GM04504 (cell line): Measurements from ENCODE around the gene NTRK3.
A peak's percentile ranks its signal among the peaks of the same experiment; 100 is the strongest.

Source experiments
- DNase-seq: peaks from one replicate; pipeline ENCODE4 v3.0.0-alpha.2; 2012; ENCODE audit warnings: low read depth

Gene NTRK3

GRCh38 chr15:87981969-87982368, 274.6 kb downstream of the NTRK3 start:
- DNase-seq, result no peak

DNA sequence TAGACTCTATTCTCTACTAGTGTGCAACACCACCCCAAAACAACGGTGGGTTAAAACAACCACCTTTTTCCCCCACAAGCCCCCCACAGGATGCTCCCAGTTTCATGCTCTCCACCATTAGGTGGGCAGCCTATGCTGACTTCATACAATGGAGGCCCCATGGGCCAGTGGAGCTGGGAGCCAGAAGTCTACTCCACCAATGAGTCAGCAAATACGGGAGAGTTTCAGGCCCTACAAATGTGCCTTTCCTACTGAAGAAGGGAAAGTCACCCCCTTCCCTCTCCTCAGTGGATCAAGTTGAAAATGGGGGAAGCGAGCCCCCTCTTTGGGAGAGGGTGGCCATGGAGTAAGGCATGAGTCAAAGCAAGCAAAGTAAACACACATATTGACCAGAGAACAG, 278.6 kb downstream of the NTRK3 start:
- DNase-seq, result no peak

GRCh38 chr15:87976552-87976951, 280.0 kb downstream of the NTRK3 start:
- DNase-seq, result no peak

DNA sequence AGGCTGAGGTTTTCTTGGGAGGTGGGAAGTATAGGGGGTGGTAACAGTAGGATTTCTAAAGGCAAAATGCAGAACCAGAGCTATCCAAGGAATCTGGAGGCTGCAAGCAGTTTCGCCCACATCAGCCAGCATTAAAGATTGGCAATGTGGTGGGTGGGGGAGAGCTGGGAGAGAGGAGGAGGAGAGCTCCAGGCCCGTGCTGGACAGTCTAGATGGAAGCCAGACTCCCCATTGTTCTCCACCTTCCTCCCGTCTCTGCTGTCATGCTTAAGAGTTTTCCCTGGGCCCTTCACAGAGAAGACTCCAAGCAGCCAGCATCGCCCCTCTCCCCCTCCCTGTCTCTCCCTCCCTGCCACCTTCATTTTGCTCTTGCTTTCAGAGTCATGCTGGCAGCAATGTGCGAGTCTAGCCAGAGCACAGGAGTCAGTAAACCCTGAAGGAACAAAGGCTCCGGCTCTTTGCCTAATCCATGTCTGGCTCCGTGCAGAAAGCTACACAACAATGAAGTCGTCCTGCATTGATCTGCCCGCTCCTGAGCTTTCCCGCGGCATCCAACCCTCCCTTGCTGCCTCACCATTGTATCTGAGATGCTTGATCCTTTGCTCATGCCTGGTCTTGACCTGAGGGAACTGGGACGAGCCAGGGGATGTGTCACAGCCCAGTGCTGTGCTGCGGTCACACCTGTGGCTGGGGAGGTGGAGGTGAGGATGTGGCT, 282.9 kb downstream of the NTRK3 start:
- DNase-seq, result no peak

- DNase-seq, result no peak
Observed at GRCh38 chr15:87971076-87971475, 285.5 kb downstream of the NTRK3 start.

- DNase-seq, result no peak
Observed at GRCh38 chr15:87967951-87968350, 288.6 kb downstream of the NTRK3 start.

DNA sequence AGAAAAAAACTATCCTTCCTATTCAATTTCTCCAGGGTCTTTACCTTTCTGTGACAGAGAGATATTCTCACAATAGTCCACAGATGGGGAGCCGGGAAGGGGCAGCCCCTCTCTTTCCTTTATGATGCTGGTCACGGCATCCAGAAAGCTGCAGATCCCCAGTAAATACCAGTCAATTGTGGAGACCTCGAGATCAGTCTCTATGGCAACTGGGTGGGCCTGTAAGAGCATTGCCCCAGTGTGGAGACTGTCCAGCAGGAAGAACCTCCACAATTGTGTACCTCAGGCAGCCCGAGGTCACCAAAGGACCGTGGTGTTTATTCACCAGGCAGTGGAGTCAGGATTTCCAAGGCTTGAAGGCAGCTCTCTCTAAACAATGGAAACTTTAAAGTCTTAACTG, 291.2 kb downstream of the NTRK3 start:
- no peak for DNase-seq

DNA sequence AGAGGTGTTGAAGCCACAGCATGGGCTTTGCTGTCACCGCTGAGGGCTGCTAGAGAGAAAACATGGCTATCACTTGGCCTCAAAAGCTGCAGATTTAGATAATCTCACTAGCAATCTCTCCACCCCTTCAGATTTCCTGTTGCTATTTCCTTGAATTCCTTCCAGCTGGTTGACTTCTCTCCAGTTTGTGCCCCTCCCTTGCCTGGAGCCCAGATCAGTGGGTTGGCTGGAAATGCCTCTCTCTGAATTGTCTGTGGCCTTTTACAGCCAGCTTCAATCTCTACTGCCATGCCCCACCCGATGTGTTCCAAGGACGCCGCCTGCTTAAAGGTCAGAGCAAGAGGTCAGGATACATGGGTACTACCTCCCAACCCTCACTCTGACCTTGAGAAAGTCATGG, 294.1 kb downstream of the NTRK3 start:
- no peak for DNase-seq

GRCh38 chr15:87961851-87962420, 294.6 kb downstream of the NTRK3 start:
- DNase-seq, result no peak

DNA sequence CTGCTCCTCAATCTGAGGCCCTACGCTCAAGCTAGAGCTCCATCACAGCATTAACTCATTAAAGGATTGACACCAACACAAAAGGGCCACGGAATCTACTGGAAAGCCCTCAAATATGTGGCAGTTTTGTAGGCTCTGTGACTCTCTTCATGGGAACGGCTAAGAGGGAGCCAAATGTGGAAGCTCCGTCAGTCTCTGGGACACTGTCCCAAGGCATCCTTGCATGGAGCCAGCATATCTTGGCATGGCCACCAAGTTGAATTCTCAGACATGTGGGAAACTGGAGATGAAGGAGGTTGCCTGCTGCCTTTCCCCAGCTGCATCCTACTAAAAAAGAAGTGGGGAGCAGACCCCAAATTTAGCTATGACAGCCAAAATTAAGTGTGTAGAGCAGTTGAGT, 296.9 kb downstream of the NTRK3 start:
- DNase-seq, result no peak

GRCh38 chr15:87959080-87959479, 297.5 kb downstream of the NTRK3 start:
- no peak for DNase-seq

DNA sequence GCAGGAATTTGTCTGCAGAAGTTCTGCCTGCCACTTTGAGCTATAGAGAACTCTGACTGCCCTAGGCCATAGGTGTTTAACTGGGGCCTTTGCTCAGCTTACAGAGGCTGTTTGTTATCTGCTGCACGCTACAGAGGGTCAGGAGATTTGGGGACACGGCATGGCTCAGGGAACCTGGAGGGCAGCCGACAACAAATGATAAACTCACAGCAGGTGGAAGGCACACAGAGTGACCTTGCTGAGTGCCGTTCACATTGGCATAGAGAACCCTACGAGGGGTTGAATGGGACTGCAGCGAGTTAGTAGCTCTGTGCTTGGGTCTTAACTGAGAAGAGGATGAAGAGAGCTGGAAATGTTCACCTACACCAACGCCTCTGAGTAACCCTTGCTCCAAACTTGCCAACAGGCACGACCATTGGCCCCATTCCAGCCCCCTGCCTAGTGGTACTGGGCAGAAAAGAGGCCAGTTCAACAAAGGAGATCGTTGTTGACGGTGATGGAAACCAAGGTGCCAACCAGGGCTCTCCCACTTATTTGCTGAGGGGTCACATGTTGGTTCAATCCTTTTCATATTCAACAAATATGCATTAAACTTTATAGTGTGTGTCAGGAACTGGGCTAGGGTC, 301.1 kb downstream of the NTRK3 start:
- no peak for DNase-seq

- no peak for DNase-seq
Observed at GRCh38 chr15:87954793-87955192, 301.7 kb downstream of the NTRK3 start.

- DNase-seq, result no peak
Observed at GRCh38 chr15:87952736-87953287, 303.7 kb downstream of the NTRK3 start.

GRCh38 chr15:87949575-87950223, 306.8 kb downstream of the NTRK3 start:
- no peak for DNase-seq

DNA sequence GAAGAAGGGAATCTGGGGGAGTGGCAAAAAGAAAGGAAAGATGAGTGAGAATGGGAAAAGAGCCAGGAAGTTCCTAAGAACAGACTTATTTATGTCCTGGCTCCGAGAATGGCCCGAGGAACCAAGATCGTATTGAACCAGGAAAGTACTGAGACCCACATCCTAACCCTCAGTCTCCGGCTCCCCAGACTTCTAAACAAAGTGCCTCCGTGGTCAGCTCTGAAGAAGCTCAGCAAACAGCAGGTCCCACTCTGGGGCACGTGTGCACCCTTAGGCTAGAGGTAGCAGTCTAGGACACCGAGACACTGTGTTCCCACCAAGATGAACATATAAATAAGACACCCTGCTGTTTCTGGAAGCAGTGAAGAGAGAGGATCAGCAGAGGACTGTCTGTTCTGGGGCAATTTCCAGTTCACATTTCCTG, 307.4 kb downstream of the NTRK3 start:
- DNase-seq, result no peak

GRCh38 chr15:87947560-87947959, 309.0 kb downstream of the NTRK3 start:
- no peak for DNase-seq

GRCh38 chr15:87945246-87945645, 311.3 kb downstream of the NTRK3 start:
- DNase-seq, result no peak

DNA sequence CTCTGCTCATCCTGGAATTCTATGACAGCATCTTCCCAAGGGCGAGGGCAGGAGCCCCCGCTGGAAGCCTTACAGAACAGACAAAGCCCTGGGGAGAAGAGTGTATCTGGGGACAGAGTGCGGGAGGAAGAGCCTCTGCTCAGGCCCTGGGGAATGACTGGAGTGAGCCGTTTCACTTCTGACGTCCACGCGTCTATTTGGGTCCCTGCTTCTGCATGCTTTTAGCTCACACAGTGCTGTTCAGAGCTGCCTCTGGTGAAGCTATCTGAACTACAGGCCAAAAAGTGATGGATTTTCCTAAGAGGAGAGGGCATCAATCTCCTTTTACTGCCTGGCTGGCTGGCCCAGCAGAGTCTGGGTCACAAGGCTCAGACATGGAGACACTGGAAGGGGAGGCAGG, 311.8 kb downstream of the NTRK3 start:
- DNase-seq, result no peak

DNA sequence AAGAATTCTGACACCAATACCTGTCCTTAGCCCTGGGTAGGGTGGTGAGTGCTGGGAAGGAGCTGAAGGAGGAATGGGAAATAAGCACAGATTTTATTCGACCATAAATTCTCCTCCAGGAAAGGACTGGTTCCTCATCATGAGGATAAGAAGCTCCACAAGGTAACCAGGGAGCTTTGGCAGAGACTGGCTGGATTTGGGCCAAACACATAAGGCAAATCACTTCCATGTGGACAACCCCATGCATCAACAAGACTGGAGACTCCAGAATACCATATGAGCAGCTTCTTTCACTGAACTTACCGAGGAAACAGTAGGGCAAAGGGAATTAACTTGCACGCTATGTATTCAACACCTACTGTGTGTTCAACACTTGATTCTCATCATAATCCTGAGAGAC, 312.5 kb downstream of the NTRK3 start:
- peak; percentile 58 for DNase-seq

GRCh38 chr15:87943626-87944025, 312.9 kb downstream of the NTRK3 start:
- no peak for DNase-seq

DNA sequence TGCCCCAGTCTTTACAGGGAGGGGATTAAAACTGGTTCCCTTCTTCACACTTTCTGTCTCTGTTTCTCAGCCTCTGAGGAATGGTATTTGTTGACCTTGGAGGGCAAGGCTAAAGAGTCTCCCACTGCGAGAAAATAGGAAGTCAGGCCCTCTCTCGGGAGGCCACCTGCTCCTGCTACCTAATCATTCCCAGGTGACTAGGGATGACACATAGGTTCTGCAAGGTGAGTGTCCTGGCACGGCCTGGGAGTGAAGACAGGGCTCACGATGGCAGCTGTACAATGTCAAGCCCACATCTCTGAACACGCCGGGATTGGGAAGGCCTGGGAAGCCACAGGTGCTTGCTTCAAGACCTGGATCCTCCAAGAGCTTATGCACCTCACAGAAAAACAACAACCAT, 314.2 kb downstream of the NTRK3 start:
- no peak for DNase-seq

- no peak for DNase-seq
Observed at GRCh38 chr15:87941606-87942005, 314.9 kb downstream of the NTRK3 start.
